Activated CD4-positive, alpha-beta T cell treated with anti-CD3 and anti-CD28 coated beads for 1 hour (primary cell): ENCODE measurements around the gene CYP4B1.
"Not testable (repeated sequence)": the region's sequence is repeated elsewhere in the genome, so short reads cannot be mapped to it uniquely, and the experiment has no call there.

ENCODE experiments used
- DNase-seq: peaks from one replicate; pipeline ENCODE4 v3.0.0-alpha.2; 2020

CYP4B1 gene

GRCh38 chr1:46798810-46799209 lies at the start of gene CYP4B1:
TSS of gene CYP4B1 (plus strand) at chr1:46799046. CDS start at chr1:46799082, 36 bp downstream.
- DNase-seq: no peak

- DNase-seq: no peak
Observed at GRCh38 chr1:46749404-46749803, 49.4 kb upstream of the CYP4B1 start.

GRCh38 chr1:46749921-46750404 lies 48.9 kb upstream of the CYP4B1 start:
- no peak for DNase-seq

- DNase-seq: no peak
Observed at GRCh38 chr1:46753985-46754384, 44.9 kb upstream of the CYP4B1 start.

GRCh38 chr1:46754707-46755106 lies 44.1 kb upstream of the CYP4B1 start:
- DNase-seq: not testable (repeated sequence)

GRCh38 chr1:46755121-46755520 lies 43.7 kb upstream of the CYP4B1 start:
- no peak for DNase-seq

GRCh38 chr1:46757247-46757955 lies 41.4 kb upstream of the CYP4B1 start:
- DNase-seq: no peak

- no peak for DNase-seq
Observed at GRCh38 chr1:46757956-46758528, 40.8 kb upstream of the CYP4B1 start.

GRCh38 chr1:46760558-46761166 lies 38.2 kb upstream of the CYP4B1 start:
- no peak for DNase-seq

- DNase-seq: no peak
Observed at GRCh38 chr1:46761740-46762139, 37.1 kb upstream of the CYP4B1 start.

GRCh38 chr1:46764402-46764801 lies 34.4 kb upstream of the CYP4B1 start:
- no peak for DNase-seq

GRCh38 chr1:46767649-46768282 lies 31.1 kb upstream of the CYP4B1 start:
- no peak for DNase-seq

GRCh38 chr1:46768445-46768844 lies 30.4 kb upstream of the CYP4B1 start:
- no peak for DNase-seq

GRCh38 chr1:46769028-46769740 lies 29.7 kb upstream of the CYP4B1 start:
- no peak for DNase-seq

- no peak for DNase-seq
Observed at GRCh38 chr1:46770541-46770940, 28.3 kb upstream of the CYP4B1 start.

- no peak for DNase-seq
Observed at GRCh38 chr1:46772571-46772970, 26.3 kb upstream of the CYP4B1 start.

- DNase-seq: no peak
Observed at GRCh38 chr1:46774297-46774696, 24.5 kb upstream of the CYP4B1 start.

- not testable (repeated sequence) for DNase-seq
Observed at GRCh38 chr1:46778456-46778855, 20.4 kb upstream of the CYP4B1 start.

- no peak for DNase-seq
Observed at GRCh38 chr1:46784666-46785065, 14.2 kb upstream of the CYP4B1 start.

GRCh38 chr1:46788634-46789033 lies 10.2 kb upstream of the CYP4B1 start:
- DNase-seq: not testable (repeated sequence)

- no peak for DNase-seq
Observed at GRCh38 chr1:46790446-46791101, 8.3 kb upstream of the CYP4B1 start.

- no peak for DNase-seq
Observed at GRCh38 chr1:46793126-46793525, 5.7 kb upstream of the CYP4B1 start.
